ENCODE results near the gene SERPINI1.
"Not testable (repeated sequence)": the region's sequence is repeated elsewhere in the genome, so short reads cannot be mapped to it uniquely, and the experiment has no call there.

The SERPINI1 gene

DNA sequence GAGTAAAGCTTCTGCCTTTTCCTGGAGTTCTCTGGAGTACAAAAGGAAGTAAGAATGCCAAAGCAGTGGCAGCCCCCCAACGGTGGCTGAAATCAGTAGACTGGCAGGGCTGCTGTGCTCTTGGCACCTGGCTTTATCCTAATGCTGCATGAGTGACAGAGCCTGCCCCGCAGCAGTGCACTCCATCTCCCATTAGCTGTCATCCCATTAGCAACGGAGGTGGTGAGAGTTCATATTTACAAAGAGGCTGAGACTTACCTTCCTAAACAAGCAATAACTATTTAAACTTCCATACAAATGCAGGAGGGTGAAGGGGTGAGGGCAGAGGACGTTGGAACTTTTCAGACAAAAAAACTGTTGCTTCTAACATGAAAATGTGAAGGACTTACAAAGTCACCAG lies 51.9 kb downstream of the SERPINI1 start:
- no peak for DNase-seq (ENCODE audit: low read depth, low spot score)

DNA sequence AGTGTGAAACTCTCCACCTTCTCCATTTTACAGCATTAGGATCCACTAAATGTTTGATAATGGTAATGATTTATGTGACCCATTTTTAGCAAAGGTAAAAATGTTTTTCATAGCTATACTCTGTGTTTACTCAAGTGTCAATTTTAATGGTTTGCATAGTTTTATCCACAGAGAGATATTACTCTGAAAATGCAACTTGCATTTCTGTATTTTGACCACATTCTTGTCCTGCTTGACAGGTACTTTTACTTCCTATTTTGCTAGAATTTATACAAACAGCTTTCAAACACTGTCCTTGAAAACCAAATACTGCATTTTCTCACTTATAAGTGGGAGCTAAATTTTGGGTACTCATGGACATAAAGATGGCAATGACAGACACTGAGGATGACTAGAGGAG lies 62.9 kb downstream of the SERPINI1 start:
- DNase-seq (ENCODE audit: low read depth, low spot score) = no peak

DNA sequence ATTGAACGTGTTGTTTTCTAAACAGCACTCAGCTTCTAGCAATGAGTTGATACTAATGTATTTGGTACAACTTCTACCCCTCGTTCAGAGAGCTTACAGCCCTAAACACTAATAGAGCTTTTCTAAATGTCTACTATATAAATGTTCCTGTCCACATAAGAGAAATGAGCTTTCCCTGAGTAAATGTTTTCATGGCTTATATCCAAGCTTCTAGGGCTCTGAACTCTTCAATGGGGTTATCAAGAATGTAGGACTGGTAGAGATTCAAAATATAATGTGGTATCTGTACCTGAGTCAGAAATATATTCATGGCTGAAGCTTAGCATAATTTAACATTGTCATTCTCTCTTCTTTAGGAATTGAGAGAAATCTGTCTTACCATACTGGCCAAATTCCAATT lies 73.4 kb downstream of the SERPINI1 start:
- DNase-seq (ENCODE audit: low read depth, low spot score) = no peak

DNA sequence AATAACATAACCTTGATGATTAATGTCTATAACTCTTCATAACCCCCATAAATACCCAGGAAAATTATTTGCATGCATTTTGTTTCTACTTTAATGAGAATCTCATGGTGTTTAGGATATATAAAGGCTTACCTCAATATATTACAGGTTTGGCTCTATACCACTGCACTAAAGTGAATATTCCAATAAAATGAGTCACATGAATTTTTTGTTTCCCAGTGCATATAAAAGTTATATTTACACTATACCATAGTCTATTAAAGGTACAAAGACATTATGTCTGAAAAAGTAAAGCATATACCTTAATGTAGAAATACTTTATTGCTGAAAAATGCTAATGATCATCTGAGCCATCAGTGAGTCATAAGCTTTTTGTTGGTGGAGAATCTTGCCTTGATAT lies 74.7 kb downstream of the SERPINI1 start:
- DNase-seq (ENCODE audit: low read depth, low spot score) = no peak

DNA sequence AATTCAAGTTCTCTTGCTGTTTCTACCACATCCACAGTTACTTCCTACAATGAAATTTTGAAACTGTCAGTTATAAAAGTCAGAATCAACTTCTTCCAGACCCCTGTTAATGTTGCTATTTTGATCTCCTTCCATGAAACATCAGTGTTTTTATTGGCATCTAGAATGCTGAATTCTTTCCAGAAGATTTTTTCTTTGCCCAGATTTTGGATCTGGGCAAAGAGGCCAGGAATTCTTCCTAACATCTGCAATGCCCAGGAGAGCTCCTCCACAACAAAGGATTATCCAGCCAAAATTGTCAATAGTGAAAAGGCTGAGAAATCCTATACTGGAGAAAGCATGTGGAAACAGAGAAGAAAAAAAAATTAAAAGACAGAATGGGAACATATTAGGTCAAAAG lies 75.5 kb downstream of the SERPINI1 start:
- no peak for DNase-seq (ENCODE audit: low read depth, low spot score)

DNA sequence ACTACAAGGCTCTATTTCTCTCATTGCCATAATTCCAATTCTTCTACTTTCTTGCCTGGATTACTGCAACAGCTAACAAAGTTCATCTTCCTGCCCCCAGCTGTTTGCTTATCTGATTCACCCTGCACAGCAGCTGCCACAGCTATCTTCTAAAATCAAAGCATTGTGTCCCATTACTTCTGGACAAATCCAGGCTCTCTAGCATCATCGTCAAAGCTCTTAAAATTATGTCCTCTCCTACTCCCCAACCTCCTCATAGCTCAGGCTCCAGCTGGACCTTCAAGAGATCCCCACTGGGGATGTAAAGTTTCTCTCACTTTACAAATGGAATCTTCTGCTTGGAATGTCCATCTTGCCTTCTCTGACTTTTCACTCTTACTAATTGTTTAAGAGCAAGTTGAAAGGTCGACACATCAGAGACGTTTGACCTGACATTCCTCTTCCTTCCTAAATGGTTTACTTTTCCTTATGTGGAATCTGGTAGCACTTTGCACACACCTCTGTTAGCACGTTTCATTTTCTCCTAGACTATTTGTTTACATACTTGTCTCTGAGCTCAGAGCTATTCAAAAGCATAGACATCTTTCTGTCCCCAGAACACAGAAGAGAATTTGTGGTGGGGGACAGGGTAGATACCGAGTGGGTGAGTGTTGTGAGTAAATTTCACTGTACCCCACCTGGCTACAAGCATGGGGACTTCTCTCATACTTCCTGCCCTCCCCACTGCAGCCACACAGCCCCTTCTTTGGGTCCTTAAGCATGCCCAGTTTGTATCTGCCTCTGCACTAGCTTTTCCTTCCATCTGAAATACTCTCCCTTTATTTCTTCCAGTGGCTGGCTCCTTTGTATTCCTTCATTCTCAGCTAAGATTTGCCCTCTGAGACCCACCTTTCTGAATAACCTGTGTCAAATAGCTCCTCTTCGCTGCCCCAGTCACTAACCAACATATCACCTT lies 77.9 kb downstream of the SERPINI1 start:
- DNase-seq (ENCODE audit: low read depth, low spot score) = no peak

DNA sequence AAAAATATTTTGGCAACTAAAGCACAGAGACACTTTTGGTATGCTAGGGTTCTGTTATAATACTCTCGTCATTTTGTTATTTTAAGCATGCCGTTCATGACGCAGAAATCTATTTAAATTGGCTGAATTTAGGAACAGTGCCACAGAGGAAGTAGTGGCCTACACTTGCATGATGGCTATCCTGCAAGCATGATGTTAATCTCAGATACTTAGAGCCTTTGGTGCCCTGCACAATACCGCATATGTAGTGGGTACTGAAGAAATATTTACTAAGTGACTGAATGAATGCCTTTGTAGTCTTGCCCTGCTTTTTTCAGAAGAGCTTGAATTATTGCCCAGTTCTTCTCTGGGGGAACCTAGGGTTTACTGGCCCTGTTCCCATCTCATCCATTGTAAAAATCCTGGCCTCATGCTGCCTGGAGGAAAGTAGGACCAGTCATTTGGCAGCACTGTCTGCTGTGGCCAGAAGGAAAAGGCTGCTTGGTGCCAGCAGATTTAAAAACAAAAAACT lies 79.0 kb downstream of the SERPINI1 start:
- DNase-seq (ENCODE audit: low read depth, low spot score) = no peak

DNA sequence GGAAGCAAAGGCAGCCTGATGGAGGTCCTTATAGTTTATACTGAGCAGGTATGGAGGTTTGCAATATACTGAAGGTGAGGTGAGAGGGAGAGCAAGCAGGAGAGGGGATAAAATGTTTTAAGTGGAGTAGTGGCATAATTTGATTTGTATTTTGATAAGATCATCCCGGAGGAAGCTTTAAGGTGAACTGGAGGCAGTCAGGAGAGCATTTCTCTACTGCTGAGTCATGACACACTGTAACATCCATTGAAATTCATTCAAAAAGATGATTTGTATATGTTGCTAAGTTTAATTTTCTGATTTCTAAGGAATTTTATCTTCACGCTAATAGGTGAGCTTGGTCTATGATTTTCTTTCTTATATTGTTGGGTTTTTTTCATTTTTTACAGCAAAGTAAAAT lies 81.4 kb downstream of the SERPINI1 start:
- DNase-seq (ENCODE audit: low read depth, low spot score) = no peak

DNA sequence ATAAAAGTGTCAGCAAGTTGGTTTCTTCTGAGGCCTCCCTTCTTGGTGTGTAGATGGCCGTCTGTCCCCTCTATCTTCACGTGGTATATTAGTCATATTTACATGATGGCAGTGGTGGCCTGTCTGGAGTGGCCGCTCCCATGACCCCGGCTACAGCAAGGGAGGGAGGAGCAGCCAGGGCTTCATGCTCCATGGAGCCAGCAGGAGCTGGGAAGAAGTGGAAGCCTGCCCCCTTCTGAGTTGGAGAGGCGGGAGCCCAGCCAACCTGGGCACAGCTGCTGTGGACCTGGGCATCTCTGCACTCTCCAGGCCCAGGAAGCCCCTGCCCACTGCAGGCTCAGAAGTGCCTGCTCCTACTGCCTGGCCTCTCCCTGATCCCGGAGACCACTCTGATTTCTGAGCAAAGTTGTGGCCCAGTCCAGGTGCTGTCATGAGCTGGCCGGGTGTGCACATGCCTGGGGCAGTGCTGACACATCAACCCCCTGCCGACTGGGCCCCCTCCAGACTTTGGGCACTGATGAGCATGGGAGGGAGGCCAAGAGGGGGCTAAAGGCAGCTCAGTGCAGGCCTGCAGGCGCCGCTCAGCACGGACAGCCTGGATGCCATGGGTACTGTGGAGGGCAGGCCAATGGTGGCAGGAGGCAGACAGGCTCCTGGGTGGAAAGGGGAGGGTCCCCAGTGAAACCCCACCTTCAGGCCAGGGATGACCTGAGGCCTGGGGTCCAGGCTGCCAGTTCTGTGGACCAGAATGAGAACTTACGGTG lies 84.8 kb downstream of the SERPINI1 start:
- no peak for DNase-seq (ENCODE audit: low read depth, low spot score)

DNA sequence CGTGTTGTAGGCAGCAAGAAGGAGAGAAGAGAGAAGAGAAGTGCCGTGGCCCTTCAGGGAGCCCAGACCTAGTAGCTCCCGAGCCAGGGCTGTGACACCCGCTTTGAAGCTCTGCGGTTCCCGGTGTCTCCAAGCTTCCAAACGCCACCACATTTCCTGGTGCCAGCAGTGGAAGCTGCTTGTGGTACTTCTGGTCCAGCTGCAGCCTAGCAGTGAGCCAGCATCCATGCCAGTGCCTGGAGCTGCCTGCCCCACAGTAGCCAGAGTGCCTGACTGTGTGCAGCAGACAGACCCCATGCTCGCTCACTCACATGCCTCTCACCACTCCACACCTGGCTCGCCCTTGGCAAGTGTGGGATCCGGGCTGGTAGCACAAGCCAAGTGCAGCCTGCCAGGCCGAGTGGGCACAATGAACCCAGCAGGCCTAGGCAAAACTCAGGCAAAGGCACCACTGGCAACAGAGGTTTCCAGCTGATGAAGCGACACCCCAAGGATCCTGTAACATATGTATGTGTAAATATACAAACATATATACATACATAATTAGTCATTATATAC lies 85.8 kb downstream of the SERPINI1 start:
- DNase-seq (ENCODE audit: low read depth, low spot score) = no peak

DNA sequence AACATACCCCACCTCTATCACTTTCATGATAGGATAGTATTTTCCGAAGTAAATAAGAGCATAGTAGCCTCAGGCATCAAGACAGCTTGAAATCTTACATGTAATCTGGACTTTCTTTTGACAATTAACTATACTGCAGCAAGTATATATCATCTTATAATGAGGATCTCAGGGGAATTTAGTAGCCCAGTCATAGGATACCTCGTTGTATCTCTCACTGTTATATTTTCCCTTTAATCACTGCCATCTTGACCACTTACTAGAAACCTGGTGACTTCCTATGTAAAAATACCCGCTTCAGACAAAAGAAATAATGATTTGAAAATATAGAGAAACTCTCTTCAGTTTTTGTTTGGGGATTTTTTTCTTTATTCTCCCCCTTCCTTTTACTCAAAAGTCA lies 88.2 kb downstream of the SERPINI1 start:
- no peak for DNase-seq (ENCODE audit: low read depth, low spot score)

DNA sequence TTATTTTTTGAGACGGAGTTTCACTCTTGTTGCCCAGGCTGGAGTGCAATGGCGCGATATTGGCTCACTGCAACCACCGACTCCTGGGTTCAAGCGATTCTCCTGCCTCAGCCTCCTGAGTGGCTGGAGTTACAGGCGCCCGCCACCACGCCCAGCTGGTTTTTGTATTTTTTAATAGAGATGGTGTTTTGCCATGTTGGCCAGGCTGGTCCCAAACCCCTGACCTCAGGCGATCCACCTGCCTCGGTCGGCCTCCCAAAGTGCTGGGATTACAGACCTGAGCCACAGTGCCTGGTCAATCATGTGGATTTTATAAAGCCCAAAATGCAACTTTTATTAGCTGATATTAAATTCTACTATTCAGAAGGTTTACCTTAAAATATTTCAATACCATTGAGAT lies 92.1 kb downstream of the SERPINI1 start:
- DNase-seq (ENCODE audit: low read depth, low spot score) = not testable (repeated sequence)

DNA sequence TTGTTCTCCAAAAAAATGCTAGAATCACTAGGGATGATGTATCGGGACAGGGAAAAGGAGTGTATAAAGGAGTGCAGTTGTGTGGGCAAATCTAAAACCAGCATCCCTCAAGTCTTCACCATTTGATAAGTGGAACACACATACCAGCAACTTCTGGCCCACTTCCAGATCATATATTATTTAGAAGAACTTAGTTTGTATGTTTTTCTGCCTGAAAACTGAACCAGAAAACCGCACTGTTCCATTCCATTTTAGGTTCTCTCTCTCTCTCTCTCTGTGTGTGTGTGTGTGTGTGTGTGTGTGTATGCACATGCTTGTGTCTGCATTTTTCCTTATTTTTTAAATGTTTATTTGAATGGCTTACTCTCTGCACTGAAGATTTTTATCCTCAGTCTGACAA lies 93.5 kb downstream of the SERPINI1 start:
- DNase-seq (ENCODE audit: low read depth, low spot score) = no peak

DNA sequence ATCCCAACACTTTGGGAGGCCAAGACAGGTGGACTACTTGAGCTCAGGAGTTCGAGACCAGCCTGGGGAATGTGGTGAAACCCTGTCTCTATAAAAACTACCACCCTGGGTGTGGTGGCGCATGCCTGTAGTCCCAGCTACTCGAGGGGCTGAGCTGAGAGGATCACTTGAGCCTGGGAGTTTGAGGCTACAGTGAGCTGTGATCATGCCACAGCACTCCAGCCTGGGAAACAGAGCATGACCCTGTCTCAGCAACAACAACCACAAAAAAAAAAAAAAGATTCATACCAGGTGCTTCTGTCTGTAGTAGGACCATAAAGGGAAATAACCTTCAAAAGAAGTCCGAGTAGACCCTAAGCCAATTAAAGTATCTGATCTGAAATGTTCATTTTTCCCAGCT lies 94.5 kb downstream of the SERPINI1 start:
- no peak for DNase-seq (ENCODE audit: low read depth, low spot score)

DNA sequence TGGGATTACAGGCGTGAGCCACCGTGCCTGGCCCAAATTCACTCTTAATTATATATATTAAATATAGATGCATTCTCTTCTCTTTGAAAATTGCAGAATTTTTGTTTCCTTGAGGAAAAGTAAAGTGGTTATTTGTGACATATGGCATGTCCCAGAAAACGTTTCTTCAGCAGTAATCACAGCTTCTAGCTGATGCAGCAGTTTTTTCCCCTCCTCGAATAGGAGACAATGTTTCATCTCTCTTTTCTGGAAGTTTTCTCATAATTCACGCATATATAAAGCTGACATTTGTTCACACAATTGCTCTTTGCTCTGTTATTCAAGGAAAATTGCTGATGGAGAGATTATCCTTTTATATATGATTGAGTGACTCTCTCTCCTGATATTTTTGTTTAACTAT lies 99.8 kb downstream of the SERPINI1 start:
- no peak for DNase-seq (ENCODE audit: low read depth, low spot score)

DNA sequence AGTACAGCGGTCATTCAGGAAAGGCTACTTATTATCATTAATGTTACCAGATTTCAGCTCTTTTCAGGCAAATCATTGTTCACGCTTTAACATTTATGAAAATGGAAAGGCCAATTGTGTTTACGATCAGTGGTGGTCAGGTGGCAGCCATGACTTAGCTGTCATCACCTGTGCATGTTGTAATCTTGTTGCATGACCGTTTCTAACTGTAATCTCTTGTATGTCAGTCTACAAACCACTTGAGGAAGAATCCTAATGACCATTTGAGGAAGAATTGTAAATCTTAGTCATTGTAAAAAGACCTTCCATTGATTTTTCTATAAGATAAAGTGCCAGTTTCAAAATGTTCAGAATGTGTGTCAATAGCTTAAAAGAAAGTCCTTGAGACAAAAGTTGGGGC lies 100.4 kb downstream of the SERPINI1 start:
- no peak for DNase-seq (ENCODE audit: low read depth, low spot score)

DNA sequence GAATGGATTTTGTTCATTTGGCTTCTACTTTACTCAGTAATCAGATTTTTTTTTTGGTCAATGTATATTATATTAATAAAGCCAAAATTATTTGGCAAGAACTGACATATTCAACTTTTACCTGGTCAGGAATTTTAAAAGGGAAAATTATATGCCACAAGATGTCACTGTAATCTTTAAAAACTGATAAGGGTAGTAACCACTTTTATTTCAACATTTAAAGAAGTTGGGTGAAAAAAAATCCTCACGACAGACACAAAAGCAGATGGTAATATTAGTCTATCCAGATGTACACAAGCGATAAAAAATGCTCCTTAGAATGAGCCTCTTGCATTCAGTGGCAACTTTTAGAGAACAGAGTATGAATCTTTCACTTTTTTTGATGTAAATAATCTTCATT lies 101.9 kb downstream of the SERPINI1 start:
- no peak for DNase-seq (ENCODE audit: low read depth, low spot score)

DNA sequence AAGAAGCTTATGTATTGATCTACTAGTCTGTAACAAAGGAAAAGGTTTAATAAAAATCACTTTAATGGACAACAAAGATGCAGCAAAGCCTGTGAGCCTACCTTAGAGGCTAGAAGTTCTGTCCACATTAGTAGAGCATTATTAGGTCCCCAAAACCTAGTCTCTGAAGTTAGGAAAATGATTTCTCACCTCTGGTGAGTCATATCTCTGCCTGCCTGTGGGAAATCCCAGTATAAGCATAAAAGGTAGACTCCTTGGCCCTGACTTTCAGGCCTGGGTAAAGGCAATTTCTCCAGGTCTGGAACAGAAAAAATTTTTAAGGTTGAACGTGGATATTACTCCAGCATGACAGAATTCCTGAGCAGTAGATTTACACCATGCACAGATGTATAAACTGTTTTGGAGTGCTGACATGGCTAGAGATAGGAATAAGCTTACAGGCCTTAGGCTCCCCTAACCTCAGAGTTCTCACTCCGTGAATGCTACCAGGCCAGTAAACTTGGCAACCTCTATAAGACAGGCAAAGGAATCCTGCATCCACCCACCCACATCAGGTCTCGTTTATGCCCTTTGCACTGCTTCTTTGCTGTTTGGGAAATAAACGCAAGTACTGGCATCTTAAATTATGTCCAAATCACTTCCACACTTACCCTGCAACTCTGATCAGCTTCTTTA lies 104.1 kb downstream of the SERPINI1 start:
- DNase-seq (ENCODE audit: low read depth, low spot score) = no peak

DNA sequence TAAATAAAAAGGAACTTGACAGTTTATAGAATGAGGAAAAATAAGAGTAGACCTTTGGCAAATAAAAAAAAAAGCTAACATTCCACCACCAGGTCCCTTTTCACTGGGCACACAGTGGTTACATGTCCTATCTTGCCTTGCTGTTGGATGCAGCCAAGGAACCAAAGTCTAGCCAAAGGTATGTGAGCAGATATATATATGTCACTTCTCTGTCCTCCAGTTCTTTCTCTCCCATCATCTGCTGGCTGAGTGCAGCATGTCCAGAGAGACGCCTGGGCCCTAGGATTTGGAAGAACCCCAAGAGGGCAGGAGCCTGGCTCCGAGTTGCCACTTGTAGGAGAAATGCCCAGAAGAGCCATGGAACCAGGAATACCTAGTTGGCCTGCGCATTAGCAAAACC lies 104.7 kb downstream of the SERPINI1 start:
- DNase-seq (ENCODE audit: low read depth, low spot score) = no peak

DNA sequence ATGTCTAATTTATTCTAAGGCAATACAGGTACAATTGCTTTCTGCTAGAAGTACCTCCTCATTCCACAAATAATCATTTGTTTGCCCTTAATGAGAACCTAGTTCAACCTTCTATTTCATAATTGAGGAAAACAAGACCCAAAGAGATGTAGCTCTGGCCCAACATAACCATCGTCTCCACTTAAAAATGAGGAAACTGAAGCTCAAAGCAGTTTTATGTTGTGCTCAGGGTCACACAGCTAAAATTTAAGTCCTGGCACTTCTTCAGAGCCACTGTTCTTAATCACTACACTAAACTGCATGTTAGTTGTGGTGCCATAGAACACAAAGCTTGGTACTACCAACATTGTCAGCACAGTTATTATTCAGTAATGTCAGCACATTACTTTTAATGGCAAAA lies 108.0 kb downstream of the SERPINI1 start:
- DNase-seq (ENCODE audit: low read depth, low spot score) = no peak

DNA sequence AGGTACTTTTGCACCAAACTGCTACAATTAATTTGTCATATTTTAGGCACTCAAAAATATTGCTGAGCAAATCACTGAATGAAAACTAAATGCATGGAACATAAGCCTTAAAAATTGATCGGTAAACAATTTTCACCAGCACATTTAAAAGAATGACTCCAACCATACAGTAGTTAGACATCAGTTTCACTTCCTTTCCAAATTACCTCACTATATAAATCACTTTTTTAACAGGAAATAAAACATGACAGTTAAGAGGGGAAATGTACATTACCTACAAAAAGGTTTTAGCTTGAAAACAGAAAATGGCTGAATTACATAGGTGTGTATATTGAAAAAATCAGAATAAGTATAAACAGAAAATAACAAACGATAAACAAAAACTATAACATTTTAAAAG lies 108.4 kb downstream of the SERPINI1 start:
- DNase-seq (ENCODE audit: low read depth, low spot score) = no peak

DNA sequence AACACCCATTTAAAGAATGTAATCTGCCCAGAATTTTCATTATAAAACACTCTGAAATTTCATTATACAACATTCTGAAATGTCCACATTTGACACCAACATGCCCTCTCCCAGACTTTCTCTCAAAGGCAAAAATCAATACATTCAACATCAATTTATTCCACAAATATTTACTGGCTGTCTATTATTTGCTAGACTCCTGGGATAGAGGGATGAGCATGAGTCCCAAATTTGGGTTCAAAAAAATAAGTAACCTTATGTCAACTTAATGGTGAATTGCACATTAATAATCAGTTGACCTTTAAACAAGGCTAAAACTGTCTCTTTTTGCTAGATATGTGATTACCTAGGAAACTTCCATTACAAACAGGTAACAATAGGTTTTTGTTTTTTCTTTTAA lies 109.0 kb downstream of the SERPINI1 start:
- DNase-seq (ENCODE audit: low read depth, low spot score) = no peak
